Measurements from ENCODE around the gene SF3B1.
"Not testable (repeated sequence)": the region's sequence is repeated elsewhere in the genome, so short reads cannot be mapped to it uniquely, and the experiment has no call there.

SF3B1 gene

DNA sequence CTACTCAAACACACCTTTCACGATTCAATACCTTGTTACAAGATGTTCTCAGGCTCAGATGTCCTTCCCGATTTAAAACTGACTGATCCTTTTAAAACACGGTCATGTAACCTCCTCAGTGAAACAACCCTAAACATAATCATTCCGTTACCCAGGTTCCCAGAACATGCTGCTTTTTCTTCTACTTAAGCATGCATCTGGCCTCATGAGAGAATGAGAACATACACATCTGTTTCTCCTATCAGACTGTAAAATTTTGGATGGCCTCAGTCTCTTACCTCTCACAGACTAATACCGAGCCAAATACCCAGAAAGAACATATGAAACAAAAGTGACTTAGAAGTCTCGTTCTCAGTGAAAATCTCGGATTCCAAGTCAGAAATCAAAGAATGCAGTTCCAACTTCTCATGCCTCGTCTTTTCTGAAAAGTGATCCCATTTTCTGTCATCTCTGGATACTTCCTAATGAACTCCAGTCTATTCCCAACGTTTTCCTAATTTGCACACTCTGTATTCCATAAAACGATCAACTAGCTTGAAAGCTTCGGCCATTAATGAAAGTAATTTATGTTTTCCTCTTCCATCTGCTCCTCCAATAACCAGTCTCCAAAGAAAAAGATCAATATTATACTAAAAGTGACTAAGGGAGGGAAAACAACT lies 919 bp downstream of the SF3B1 start:
- DNase-seq (ENCODE audit: low read depth) = no peak

DNA sequence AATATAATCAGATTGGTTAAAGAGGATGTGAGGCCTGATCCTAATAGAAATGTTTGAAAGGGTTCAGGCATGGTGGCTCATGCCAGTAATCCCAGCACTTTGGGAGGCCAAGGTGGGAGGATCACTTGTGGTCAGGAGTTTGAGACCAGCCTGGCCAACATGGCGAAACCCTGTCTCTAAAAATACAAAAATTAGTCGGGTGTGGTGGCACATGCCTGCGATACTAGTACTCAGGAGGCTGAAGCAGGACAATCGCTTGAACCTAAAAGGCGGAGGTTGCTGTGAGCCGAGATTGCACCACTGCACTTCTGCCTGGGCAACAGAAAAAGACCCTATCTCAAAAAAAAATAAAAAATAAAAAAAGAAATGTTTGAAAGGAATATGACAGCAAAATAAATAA lies 2.3 kb downstream of the SF3B1 start:
- not testable (repeated sequence) for DNase-seq (ENCODE audit: low read depth)

- no peak for DNase-seq (ENCODE audit: low read depth)
Observed at GRCh38 chr2:197431858-197432257, 3.0 kb downstream of the SF3B1 start.

DNA sequence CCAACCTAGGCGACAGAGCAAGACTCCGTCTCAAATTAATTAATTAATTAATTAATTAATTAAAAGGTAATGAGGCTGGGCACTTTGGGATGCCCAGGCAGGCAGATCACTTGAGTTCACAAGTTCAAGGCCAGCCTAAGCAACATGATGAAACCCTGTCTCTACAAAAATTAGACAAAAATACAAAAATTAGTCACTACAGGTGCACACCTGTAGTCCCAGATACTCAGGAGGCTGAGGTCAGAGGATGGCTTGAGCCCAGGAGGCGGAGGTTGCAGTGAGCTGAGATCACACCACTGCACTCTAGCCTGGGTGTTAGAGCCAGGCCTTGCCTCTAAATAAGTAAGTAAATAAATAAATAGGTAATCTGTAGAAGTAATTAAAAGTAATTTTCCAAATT lies 6.8 kb downstream of the SF3B1 start:
- no peak for DNase-seq (ENCODE audit: low read depth)

- no peak for DNase-seq (ENCODE audit: low read depth)
Observed at GRCh38 chr2:197426723-197427603, 7.9 kb downstream of the SF3B1 start.

GRCh38 chr2:197425550-197425949 lies 9.3 kb downstream of the SF3B1 start:
- DNase-seq (ENCODE audit: low read depth) = no peak

GRCh38 chr2:197423307-197423706 lies 11.5 kb downstream of the SF3B1 start:
- no peak for DNase-seq (ENCODE audit: low read depth)

- no peak for DNase-seq (ENCODE audit: low read depth)
Observed at GRCh38 chr2:197419438-197419837, 15.4 kb downstream of the SF3B1 start.

DNA sequence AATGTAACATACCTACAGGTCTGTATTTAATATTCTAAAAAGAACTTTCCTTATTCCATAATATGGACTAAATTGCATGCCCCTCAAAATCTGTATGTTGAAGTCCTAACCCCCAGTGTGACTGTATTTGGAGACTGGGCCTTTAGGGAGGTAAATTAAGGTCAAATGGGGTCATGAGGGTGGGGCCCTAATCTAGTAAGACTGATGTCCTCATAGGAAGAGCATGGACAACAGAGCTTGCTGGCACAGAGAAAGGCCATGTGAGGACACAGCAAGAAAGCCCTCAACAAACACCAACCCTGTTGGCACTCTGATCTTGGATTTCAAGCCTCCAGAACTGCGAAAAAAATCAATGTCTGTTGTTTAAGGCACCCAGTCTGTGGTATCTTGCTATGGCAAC lies 18.6 kb downstream of the SF3B1 start:
- DNase-seq (ENCODE audit: low read depth) = no peak

DNA sequence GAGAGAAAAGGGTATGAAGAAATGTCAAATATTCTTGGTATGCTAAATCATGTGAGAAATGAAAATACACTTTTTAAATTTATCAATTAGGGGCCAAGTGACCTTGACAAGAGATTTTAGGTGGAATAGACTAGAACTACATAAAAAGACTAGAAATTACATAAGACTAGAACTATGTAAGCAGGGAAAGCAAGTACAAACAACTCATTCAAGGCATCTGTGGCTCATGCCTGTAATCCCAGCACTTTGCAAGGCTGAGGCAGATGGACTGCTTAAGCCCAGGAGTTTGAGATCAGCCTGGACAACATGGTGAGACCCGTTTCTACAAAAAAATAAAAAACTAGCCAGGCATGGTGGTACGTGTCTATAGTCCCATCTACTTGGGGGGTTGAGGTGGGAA lies 20.3 kb downstream of the SF3B1 start:
- DNase-seq (ENCODE audit: low read depth) = no peak

DNA sequence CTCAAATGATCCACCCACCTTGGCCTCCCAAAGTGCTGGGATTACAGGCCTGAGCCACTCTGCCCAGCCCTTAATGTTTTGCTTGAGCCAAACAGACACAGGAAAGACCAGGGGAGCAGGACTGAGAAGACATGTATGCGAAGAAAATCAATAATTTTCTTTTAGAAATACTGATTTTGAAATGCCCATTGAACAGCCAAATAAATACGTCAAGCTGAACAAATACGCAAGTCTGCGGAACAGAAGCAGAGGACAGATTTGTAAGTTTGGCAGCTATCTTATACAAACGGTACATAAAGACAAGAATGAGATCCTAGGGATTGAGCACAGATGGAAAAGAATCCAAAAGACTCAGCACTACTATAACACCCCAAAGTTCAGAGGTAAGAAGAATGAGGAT lies 20.8 kb downstream of the SF3B1 start:
- DNase-seq (ENCODE audit: low read depth) = no peak

DNA sequence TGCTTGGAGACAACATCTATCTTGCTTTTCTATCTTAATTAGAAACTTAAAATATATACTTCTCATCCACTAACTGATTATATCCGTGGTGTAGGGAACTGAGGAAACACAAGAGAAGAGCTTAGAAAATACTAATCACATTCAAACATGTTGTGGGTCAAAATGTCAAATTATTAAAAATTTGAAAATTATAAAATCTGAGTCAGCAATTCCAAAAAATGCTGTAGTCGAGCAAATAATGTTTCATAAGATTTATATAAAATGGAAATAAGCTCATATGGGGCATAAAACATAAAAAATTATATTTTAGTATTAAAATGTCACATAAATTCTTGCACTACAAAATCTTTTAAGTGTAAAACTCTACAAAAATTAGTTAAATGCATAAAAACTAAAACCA lies 29.2 kb downstream of the SF3B1 start:
- DNase-seq (ENCODE audit: low read depth) = no peak

DNA sequence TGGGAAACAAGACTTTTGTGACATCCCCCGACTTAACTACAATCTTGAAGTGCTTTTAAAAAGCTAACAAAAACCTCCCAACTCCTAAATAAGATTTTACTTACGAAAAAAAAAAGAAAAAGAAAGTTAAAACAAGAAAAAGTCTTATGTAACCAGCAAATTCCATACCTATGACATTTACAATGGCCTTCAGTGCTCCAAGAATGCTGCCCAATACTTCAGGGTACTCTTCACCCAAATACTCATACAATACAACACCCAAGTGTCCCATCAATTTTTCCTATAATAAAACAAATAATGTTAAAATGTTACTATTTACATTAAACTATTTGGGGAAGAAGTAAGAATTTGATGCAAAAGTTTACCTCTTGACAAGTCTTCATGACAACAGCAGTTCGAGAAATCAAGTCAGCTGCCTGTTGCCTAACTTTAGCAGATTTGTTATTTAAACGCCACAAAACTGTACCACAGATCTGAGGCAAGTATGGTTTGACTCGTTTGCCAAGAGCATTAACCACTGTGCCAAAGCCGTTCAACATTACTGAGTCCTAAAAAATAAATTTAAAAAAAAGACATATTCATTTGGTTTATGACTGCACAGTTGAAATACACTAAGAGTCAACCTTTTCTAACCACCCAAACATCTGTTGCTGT lies 34.8 kb downstream of the SF3B1 start:
- DNase-seq (ENCODE audit: low read depth) = no peak

DNA sequence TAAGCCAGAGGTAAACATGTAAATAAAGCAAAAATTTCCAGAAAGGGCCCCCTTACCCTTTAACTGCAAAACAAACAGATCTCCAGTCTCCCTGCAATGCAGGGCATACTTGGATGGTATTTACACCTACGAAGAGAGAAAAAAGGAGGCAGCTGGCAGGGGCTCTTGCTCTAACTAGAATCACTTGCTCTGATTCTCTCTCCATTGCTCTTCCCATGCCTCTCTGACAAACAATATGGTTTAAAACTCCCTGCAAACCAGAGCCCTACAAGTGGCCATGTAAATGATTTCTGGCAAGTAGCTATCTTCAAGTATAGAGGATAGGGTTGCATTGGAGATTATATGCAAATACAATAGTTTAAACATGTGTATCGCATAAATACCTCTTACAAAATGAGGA lies 35.9 kb downstream of the SF3B1 start:
- no peak for DNase-seq (ENCODE audit: low read depth)

GRCh38 chr2:197391220-197391717 lies 43.6 kb downstream of the SF3B1 start:
- DNase-seq (ENCODE audit: low read depth) = no peak

- DNase-seq (ENCODE audit: low read depth) = no peak
Observed at GRCh38 chr2:197388866-197389587, 45.8 kb downstream of the SF3B1 start.

- DNase-seq (ENCODE audit: low read depth) = no peak
Observed at GRCh38 chr2:197387179-197387578, 47.6 kb downstream of the SF3B1 start.

GRCh38 chr2:197386242-197386641 lies 48.6 kb downstream of the SF3B1 start:
- DNase-seq (ENCODE audit: low read depth) = no peak

DNA sequence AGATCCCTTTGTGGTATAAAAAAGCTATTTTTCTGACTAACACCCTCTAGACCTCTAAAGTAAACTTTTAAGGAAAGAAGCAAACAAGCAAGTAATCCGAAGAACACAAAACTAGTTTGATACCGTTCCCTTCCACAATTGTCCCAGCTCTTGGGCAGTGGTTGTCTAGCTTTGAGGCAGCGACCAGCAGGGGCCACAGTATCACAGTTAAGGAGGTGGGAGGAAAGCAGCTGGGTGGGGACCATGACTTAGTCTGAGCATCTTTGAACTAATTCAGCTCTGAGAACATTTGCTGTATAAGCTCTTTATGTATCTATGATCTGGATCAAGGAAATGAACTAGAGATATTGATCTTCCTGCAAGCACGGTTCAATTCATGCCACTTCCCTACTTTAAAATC lies 51.0 kb downstream of the SF3B1 start:
- no peak for DNase-seq (ENCODE audit: low read depth)

GRCh38 chr2:197381641-197382040 lies 53.2 kb downstream of the SF3B1 start:
- no peak for DNase-seq (ENCODE audit: low read depth)

DNA sequence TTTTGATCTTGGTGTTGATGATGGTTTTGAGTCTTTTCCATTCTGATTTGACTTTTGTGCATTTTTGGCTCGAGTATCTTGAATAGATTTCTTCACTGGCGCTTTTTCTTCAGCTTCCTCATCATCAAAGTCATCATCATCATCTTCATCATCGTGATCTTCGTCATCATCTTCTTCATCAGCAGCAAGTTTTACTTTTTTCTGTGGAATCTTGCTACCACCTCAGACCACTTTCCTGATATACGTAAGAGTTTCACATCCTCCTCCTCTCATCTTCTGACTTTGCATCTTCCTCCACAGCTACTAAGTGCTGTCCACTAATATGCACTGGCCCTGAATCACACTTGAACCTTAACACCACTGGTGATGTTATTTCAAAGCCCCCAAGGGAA lies 54.9 kb downstream of the SF3B1 start:
- DNase-seq (ENCODE audit: low read depth) = not testable (repeated sequence)

DNA sequence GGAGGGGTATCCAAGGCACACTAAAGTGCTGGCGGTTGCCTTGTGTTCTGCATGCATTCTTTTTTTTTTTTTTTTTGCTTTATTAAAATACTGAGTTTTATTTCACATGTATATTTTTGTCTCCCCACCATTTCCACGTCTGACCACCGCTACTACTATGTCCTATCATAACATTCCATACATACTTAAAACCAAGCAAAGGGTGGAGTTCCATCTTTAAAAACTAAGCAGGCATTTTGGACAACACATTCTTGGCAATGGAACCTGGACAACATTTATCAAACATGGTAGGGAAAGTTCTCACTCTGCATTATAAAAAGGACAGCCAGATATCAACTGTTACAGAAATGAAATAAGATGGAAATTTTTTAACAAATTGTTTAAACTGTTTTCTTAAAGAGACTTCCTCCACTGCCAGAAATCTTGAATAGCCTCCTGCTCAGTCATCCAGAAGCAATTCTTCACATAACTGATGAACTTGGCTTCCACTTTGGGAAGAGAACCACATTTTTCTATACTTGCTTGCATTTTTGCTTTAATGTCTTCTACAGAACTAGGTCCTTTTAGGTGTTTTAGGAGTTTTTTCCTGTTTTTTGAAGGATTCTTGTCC lies 55.4 kb downstream of the SF3B1 start:
- DNase-seq (ENCODE audit: low read depth) = not testable (repeated sequence)
